Activated naive CD8-positive, alpha-beta T cell treated with anti-CD3 and anti-CD28 coated beads for 36 hours (primary cell): Measurements from ENCODE around the gene SLC5A12. TPM values are rescaled to one million over a fixed set of nuclear protein-coding genes. Genes with fewer than 3 reads are reported as not detected.

Experiments used
- DNase-seq: peaks from one replicate; pipeline ENCODE4 v3.0.0; 2021
- H3K27ac Mint-ChIP-seq: one replicate; pipeline ENCODE4 v1.8.0; 2022; ENCODE audit warnings: mild to moderate bottlenecking, moderate library complexity, mixed read lengths
- H3K27me3 Mint-ChIP-seq: one replicate; pipeline ENCODE4 v1.8.0; 2022; ENCODE audit warnings: mild to moderate bottlenecking, mixed read lengths
- H3K36me3 Mint-ChIP-seq: one replicate; pipeline ENCODE4 v1.8.0; 2021; ENCODE audit warnings: mild to moderate bottlenecking, mixed read lengths
- H3K4me1 Mint-ChIP-seq: one replicate; pipeline ENCODE4 v1.8.0; 2021; ENCODE audit warnings: mixed read lengths
- H3K4me3 Mint-ChIP-seq: one replicate; pipeline ENCODE4 v1.8.0; 2022; ENCODE audit warnings: mild to moderate bottlenecking, moderate library complexity, mixed read lengths
- H3K9me3 Mint-ChIP-seq: one replicate; pipeline ENCODE4 v1.8.0; 2022; ENCODE audit warnings: mixed read lengths
- total RNA-seq, 2 experiments: library from RNA; stranded (reverse); gene quantifications; one replicate each; pipeline ENCODE4 v1.2.3, GENCODE V29; 2021

SLC5A12 gene
- total RNA-seq: not detected

- Mint-ChIP-seq H3K36me3 (no peaks in the 10 kb centered on the region), H3K27ac (no peak within 1 kb of the TSS), H3K4me1 (no peaks in the 10 kb centered on the region), H3K27me3 (no peaks in the 10 kb centered on the region), H3K4me3 (no peak within 1 kb of the TSS), H3K9me3 (no peaks in the 10 kb centered on the region)
- no peak for DNase-seq
Observed at GRCh38 chr11:26721948-26722475, at the start of gene SLC5A12. SLC5A12 (minus strand) TSS chr11:26722060; CDS start chr11:26721714, 346 bp downstream.

- no peaks in the 10 kb centered on the region for H3K9me3 Mint-ChIP-seq
- H3K36me3 Mint-ChIP-seq: no peaks in the 10 kb centered on the region
- H3K27me3 Mint-ChIP-seq: no peaks in the 10 kb centered on the region
- DNase-seq: no peak
- H3K4me1 Mint-ChIP-seq: no peaks in the 10 kb centered on the region
- no peak overlapping the region for H3K27ac Mint-ChIP-seq
- H3K4me3 Mint-ChIP-seq: no peak overlapping the region
Observed at GRCh38 chr11:26769027-26769426, 47.2 kb upstream of the SLC5A12 start.

GRCh38 chr11:26767060-26767459, 45.2 kb upstream of the SLC5A12 start:
- no peaks in the 10 kb centered on the region for H3K9me3 Mint-ChIP-seq
- H3K27ac Mint-ChIP-seq: no peak overlapping the region
- H3K36me3 Mint-ChIP-seq: no peaks in the 10 kb centered on the region
- H3K27me3 Mint-ChIP-seq: no peaks in the 10 kb centered on the region
- no peak for DNase-seq
- H3K4me1 Mint-ChIP-seq: no peaks in the 10 kb centered on the region
- no peak overlapping the region for H3K4me3 Mint-ChIP-seq

GRCh38 chr11:26765323-26765722, 43.5 kb upstream of the SLC5A12 start:
- Mint-ChIP-seq H3K4me3 (no peak overlapping the region), H3K4me1 (no peaks in the 10 kb centered on the region), H3K9me3 (no peaks in the 10 kb centered on the region), H3K27ac (no peak overlapping the region), H3K27me3 (no peaks in the 10 kb centered on the region), H3K36me3 (no peaks in the 10 kb centered on the region)
- no peak for DNase-seq

- Mint-ChIP-seq H3K4me3 (no peak overlapping the region), H3K9me3 (no peaks in the 10 kb centered on the region), H3K27ac (no peak overlapping the region), H3K27me3 (no peaks in the 10 kb centered on the region), H3K4me1 (no peaks in the 10 kb centered on the region), H3K36me3 (no peaks in the 10 kb centered on the region)
- no peak for DNase-seq
Observed at GRCh38 chr11:26764825-26765224, 43.0 kb upstream of the SLC5A12 start.

GRCh38 chr11:26764315-26764714, 42.5 kb upstream of the SLC5A12 start:
- Mint-ChIP-seq H3K36me3 (no peaks in the 10 kb centered on the region), H3K27ac (no peak overlapping the region)

GRCh38 chr11:26762089-26762488, 40.2 kb upstream of the SLC5A12 start:
- H3K36me3 Mint-ChIP-seq: no peaks in the 10 kb centered on the region
- no peak for DNase-seq
- no peaks in the 10 kb centered on the region for H3K9me3 Mint-ChIP-seq
- H3K27ac Mint-ChIP-seq: no peak overlapping the region
- no peaks in the 10 kb centered on the region for H3K27me3 Mint-ChIP-seq
- no peak overlapping the region for H3K4me3 Mint-ChIP-seq
- H3K4me1 Mint-ChIP-seq: no peaks in the 10 kb centered on the region

More at GRCh38 chr11:26764315-26764714, 42.5 kb upstream of the SLC5A12 start:
- no peaks in the 10 kb centered on the region for H3K9me3 Mint-ChIP-seq
- no peak overlapping the region for H3K4me3 Mint-ChIP-seq
- no peaks in the 10 kb centered on the region for H3K4me1 Mint-ChIP-seq
- no peaks in the 10 kb centered on the region for H3K27me3 Mint-ChIP-seq
- no peak for DNase-seq

- Mint-ChIP-seq H3K4me3 (no peak overlapping the region), H3K9me3 (peaks cover 2% of the 10 kb centered on the region), H3K36me3 (no peaks in the 10 kb centered on the region), H3K27me3 (no peaks in the 10 kb centered on the region), H3K27ac (no peak overlapping the region), H3K4me1 (no peaks in the 10 kb centered on the region)
- no peak for DNase-seq
Observed at GRCh38 chr11:26761361-26761809, 39.5 kb upstream of the SLC5A12 start.

GRCh38 chr11:26757995-26758394, 36.1 kb upstream of the SLC5A12 start:
- Mint-ChIP-seq H3K27ac (no peak overlapping the region), H3K27me3 (peaks cover 3% of the 10 kb centered on the region), H3K36me3 (no peaks in the 10 kb centered on the region), H3K4me1 (no peaks in the 10 kb centered on the region), H3K9me3 (peaks cover 2% of the 10 kb centered on the region), H3K4me3 (no peak overlapping the region)
- no peak for DNase-seq

- Mint-ChIP-seq H3K27me3 (peaks cover 9% of the 10 kb centered on the region), H3K9me3 (peaks cover 2% of the 10 kb centered on the region), H3K36me3 (no peaks in the 10 kb centered on the region), H3K4me3 (no peak overlapping the region), H3K4me1 (no peaks in the 10 kb centered on the region), H3K27ac (no peak overlapping the region)
- no peak for DNase-seq
Observed at GRCh38 chr11:26755762-26756161, 33.9 kb upstream of the SLC5A12 start.

GRCh38 chr11:26753723-26754504, 32.1 kb upstream of the SLC5A12 start:
- peaks cover 2% of the 10 kb centered on the region for H3K9me3 Mint-ChIP-seq
- no peak overlapping the region for H3K4me3 Mint-ChIP-seq
- no peaks in the 10 kb centered on the region for H3K4me1 Mint-ChIP-seq
- DNase-seq: no peak
- H3K36me3 Mint-ChIP-seq: no peaks in the 10 kb centered on the region
- peaks cover 9% of the 10 kb centered on the region for H3K27me3 Mint-ChIP-seq
- no peak overlapping the region for H3K27ac Mint-ChIP-seq

- no peaks in the 10 kb centered on the region for H3K36me3 Mint-ChIP-seq
- H3K27ac Mint-ChIP-seq: no peak overlapping the region
- no peak overlapping the region for H3K4me3 Mint-ChIP-seq
- H3K4me1 Mint-ChIP-seq: no peaks in the 10 kb centered on the region
- peaks cover 1% of the 10 kb centered on the region for H3K9me3 Mint-ChIP-seq
- H3K27me3 Mint-ChIP-seq: peaks cover 9% of the 10 kb centered on the region
- DNase-seq: no peak
Observed at GRCh38 chr11:26749927-26750326, 28.1 kb upstream of the SLC5A12 start.

- no peaks in the 10 kb centered on the region for H3K36me3 Mint-ChIP-seq
- H3K27ac Mint-ChIP-seq: no peak overlapping the region
- peaks cover 4% of the 10 kb centered on the region for H3K9me3 Mint-ChIP-seq
- H3K27me3 Mint-ChIP-seq: no peaks in the 10 kb centered on the region
- no peak overlapping the region for H3K4me3 Mint-ChIP-seq
- H3K4me1 Mint-ChIP-seq: no peaks in the 10 kb centered on the region
- no peak for DNase-seq
Observed at GRCh38 chr11:26743622-26744021, 21.8 kb upstream of the SLC5A12 start.

GRCh38 chr11:26742966-26743365, 21.1 kb upstream of the SLC5A12 start:
- Mint-ChIP-seq H3K4me3 (no peak overlapping the region), H3K27me3 (no peaks in the 10 kb centered on the region), H3K4me1 (no peaks in the 10 kb centered on the region), H3K9me3 (peaks cover 4% of the 10 kb centered on the region), H3K36me3 (no peaks in the 10 kb centered on the region), H3K27ac (no peak overlapping the region)
- no peak for DNase-seq

- Mint-ChIP-seq H3K27ac (no peak overlapping the region), H3K4me3 (no peak overlapping the region), H3K36me3 (no peaks in the 10 kb centered on the region)
Observed at GRCh38 chr11:26741036-26741435, 19.2 kb upstream of the SLC5A12 start.

More at GRCh38 chr11:26741036-26741435, 19.2 kb upstream of the SLC5A12 start:
- Mint-ChIP-seq H3K27me3 (no peaks in the 10 kb centered on the region), H3K9me3 (peaks cover 5% of the 10 kb centered on the region), H3K4me1 (no peaks in the 10 kb centered on the region)
- DNase-seq: no peak
